Measurements from ENCODE around the gene KLF17. TPM values are rescaled to one million over a fixed set of nuclear protein-coding genes. Genes with fewer than 3 reads are reported as not detected.

Gene KLF17
- total RNA-seq, 4 donors from 2014 or later: not detected

- no peak within 1 kb of the TSS for H3K4me3 ChIP-seq
Measured at GRCh38 chr1:44141531-44141930, 22.9 kb downstream of the KLF17 start, which contains the start of gene KLF18. KLF18 (minus strand) TSS chr1:44141631; CDS start chr1:44141631, 0 bp downstream.

DNA sequence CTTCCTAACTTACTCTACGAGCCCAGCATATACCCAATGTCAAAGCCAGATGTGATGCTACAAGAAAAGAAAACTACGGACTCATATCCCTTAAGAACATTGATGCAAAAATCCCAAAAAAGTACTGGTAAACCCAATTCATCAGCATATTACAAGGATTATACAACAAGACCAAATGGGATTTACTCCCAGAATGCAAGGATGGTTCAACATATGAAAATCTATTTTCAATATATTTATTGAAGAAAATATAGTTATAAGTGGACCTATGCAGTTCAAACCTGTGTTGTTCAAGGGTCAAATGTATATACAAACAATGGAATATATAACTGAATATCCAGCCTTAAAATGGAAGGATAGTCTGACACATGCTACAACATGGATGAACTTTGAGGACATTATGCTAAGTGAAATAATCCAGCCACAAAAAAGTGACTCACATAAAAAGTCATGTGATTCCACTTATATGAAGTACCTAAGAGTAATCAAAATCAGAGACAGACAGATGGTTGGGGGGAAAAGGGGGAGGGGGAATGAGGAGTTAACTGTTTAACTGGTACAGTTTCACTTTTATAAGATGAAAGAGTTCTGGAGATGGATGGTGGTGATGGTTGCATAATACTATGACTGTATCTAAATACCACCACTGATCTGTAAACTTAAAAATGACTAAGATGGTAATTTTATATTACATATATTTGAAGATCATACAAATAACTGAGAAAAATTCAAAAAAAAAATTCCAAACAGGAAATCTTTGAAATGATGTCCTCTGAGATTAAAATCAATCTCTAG, 26.5 kb downstream of the KLF17 start:
- H3K4me1 ChIP-seq: no peaks in the 10 kb centered on the region
- peaks cover 0 to 45% (median 2%) of the 10 kb centered on the region in 4 donors for H3K9me3 ChIP-seq
- H3K27ac ChIP-seq: no peak overlapping the region
- TF ChIP-seq POLR2A (IDR thresholded peaks at IDR 0.05) (no peak), CTCF (IDR thresholded peaks at IDR 0.05) (no peak), EP300 (IDR thresholded peaks at IDR 0.05) (no peak)
- no peak for DNase-seq (ENCODE audit: low spot score in 2 of 2)
- no peaks in the 10 kb centered on the region for H3K36me3 ChIP-seq
- no peaks in the 10 kb centered on the region for H3K27me3 ChIP-seq
- no peak overlapping the region for H3K4me3 ChIP-seq
- WGBS, 2 donors: 95% methylated on average over 2 of the region's 2 CpGs

More at GRCh38 chr1:44141531-44141930, 22.9 kb downstream of the KLF17 start, which contains the start of gene KLF18:
- TF ChIP-seq CTCF (IDR thresholded peaks at IDR 0.05): no peak
- DNase-seq (ENCODE audit: low spot score in 2 of 2): no peak
- H3K9me3 ChIP-seq: peaks cover 0 to 39% (median 2%) of the 10 kb centered on the region in 4 donors
- H3K27me3 ChIP-seq: peaks cover 0 to 1% of the 10 kb centered on the region in 2 donors
- 89 to 93% methylated on average over 1 of the region's 1 CpG for WGBS, 2 donors
- no peaks in the 10 kb centered on the region for H3K4me1 ChIP-seq
- no peak within 1 kb of the TSS for H3K27ac ChIP-seq
- no peaks in the 10 kb centered on the region for H3K36me3 ChIP-seq

GRCh38 chr1:44146536-44147361, 28.1 kb downstream of the KLF17 start:
- Histone ChIP-seq H3K36me3 (no peaks in the 10 kb centered on the region), H3K4me3 (no peak overlapping the region), H3K27ac (no peak overlapping the region), H3K9me3 (peaks cover 0 to 45% (median 2%) of the 10 kb centered on the region in 4 donors), H3K4me1 (no peaks in the 10 kb centered on the region), H3K27me3 (peaks cover 0 to 6% of the 10 kb centered on the region in 2 donors)
- WGBS, 2 donors: 85 to 91% methylated on average over 28 of the region's 28 CpGs
- TF ChIP-seq EP300 (IDR thresholded peaks at IDR 0.05) (no peak), POLR2A (IDR thresholded peaks at IDR 0.05) (no peak), CTCF (IDR thresholded peaks at IDR 0.05) (no peak)
- no peak for DNase-seq (ENCODE audit: low spot score in 2 of 2)

DNA sequence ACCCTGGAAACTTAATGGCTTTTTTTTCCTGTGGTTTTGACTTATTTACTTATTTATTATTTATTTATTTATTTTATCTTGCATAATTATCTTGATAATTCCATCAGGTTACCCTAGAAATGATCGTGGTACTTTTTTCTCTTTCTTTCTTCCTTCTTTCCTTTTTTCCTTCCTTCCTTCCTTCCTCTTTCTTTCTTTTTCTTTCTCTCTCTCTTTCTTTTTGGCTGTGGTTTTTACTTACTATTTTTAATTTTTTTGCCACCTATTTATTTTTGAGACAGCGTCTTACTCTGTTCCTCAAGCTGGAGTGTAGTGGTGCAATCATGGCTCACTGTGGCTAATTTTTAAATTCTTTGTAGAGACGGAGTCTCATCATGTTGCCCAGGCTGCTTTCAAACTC, 29.0 kb downstream of the KLF17 start:
- no peaks in the 10 kb centered on the region for H3K4me1 ChIP-seq
- 81 to 87% methylated on average over 3 of the region's 3 CpGs for WGBS, 2 donors
- TF ChIP-seq EP300 (IDR thresholded peaks at IDR 0.05) (no peak), CTCF (IDR thresholded peaks at IDR 0.05) (no peak), POLR2A (IDR thresholded peaks at IDR 0.05) (no peak)
- H3K27me3 ChIP-seq: peaks cover 0 to 6% of the 10 kb centered on the region in 2 donors
- no peaks in the 10 kb centered on the region for H3K36me3 ChIP-seq
- H3K4me3 ChIP-seq: no peak overlapping the region
- no peak overlapping the region for H3K27ac ChIP-seq
- no peak for DNase-seq (ENCODE audit: low spot score in 2 of 2)
- peaks cover 0 to 43% (median 2%) of the 10 kb centered on the region in 4 donors for H3K9me3 ChIP-seq

DNA sequence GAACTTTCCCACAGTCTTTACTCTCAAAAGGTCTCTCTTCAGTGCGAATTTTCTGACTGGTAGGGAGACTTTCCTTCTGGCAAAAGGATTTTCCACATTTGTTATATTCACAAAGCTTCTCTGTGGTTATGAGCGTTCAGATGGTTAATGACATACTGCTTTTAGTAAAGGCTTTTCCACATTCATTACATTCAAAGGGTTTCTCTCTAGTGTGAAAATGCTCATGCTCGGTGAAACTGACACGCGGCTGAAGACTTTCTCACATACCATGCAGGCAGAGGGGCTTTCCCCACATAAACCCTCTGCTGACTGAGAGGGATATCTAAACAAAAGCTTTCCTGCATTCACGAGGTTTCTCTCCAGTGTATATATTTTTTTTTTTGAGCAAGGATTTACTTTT, 32.7 kb downstream of the KLF17 start:
- Histone ChIP-seq H3K4me1 (no peaks in the 10 kb centered on the region), H3K27ac (no peak overlapping the region), H3K27me3 (peaks cover 0 to 6% of the 10 kb centered on the region in 2 donors), H3K36me3 (no peaks in the 10 kb centered on the region), H3K9me3 (peaks cover 0 to 8% (median 0%) of the 10 kb centered on the region in 4 donors), H3K4me3 (no peak overlapping the region)
- DNase-seq (ENCODE audit: low spot score in 2 of 2): no peak
- WGBS, 2 donors: 41 to 48% methylated on average over 6 of the region's 6 CpGs
- TF ChIP-seq CTCF (IDR thresholded peaks at IDR 0.05): no peak
- no peak for TF ChIP-seq POLR2A (IDR thresholded peaks at IDR 0.05)
- TF ChIP-seq EP300 (IDR thresholded peaks at IDR 0.05): no peak

Measured in tibial nerve (tissue), 4 donors.